Epithelial cell of proximal tubule (primary cell): ENCODE measurements around the gene NUP160. TPM values are rescaled to one million over a fixed set of nuclear protein-coding genes. Genes with fewer than 3 reads are reported as not detected.
"Not testable (repeated sequence)": the region's sequence is repeated elsewhere in the genome, so short reads cannot be mapped to it uniquely, and the experiment has no call there.

Source experiments
- DNase-seq: peaks from one replicate; pipeline ENCODE4 v3.0.0-alpha.2; 2011; ENCODE audit warnings: low read depth
- H3K4me3 ChIP-seq: 2 replicates; pipeline ENCODE4 v1.5.1; 2011; ENCODE audit warnings: low read depth, mild to moderate bottlenecking, low read length
- total RNA-seq: library from RNA; depleted of rRNA; stranded (reverse); fragments of >200 nt; gene quantifications from 2 replicates; pipeline ENCODE4 v1.2.3, GENCODE V29; 2015
- TF ChIP-seq, protein P1 (sequence below): conservative IDR thresholded peaks from 2 replicates; pipeline ENCODE4 v1.5.1; 2012; ENCODE audit warnings: low read depth, mild to moderate bottlenecking, low read length

The NUP160 gene
- total RNA-seq, 1 donor from 2014 or later, result 12.3 TPM

DNA sequence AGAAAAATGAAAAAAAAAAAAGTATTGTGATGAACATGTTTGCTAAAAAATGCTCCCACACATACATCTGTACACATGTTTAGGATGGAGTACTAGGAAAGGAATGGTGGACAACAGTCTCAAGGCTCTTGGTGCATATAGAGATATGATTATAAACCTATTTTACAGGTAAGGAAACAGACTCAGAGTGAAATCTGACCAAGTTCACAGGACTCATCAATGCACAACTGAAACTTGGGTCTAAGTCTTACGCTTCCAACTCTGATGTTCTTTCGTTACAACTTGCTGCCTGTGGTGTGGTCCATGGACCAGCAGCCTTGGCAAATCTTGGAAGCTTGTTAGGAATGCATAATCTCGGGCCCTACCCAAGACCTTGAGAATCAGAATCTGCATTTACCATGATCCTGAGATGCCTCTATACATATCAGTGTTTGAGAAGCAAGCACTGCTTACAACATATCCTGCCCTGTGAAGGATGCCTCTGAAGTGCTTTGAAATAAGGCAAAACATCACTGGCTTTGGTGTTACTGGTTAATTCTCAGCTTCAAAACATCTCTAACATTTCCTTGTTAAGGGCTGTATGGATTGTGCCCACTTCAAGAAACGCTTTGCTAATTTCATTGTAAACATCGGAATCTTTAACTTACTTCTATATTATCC lies 39.9 kb upstream of the NUP160 start:
- no peak for DNase-seq
- no peak overlapping the region for H3K4me3 ChIP-seq
- TF ChIP-seq, protein P1, sequence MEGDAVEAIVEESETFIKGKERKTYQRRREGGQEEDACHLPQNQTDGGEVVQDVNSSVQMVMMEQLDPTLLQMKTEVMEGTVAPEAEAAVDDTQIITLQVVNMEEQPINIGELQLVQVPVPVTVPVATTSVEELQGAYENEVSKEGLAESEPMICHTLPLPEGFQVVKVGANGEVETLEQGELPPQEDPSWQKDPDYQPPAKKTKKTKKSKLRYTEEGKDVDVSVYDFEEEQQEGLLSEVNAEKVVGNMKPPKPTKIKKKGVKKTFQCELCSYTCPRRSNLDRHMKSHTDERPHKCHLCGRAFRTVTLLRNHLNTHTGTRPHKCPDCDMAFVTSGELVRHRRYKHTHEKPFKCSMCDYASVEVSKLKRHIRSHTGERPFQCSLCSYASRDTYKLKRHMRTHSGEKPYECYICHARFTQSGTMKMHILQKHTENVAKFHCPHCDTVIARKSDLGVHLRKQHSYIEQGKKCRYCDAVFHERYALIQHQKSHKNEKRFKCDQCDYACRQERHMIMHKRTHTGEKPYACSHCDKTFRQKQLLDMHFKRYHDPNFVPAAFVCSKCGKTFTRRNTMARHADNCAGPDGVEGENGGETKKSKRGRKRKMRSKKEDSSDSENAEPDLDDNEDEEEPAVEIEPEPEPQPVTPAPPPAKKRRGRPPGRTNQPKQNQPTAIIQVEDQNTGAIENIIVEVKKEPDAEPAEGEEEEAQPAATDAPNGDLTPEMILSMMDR, result no peak

DNA sequence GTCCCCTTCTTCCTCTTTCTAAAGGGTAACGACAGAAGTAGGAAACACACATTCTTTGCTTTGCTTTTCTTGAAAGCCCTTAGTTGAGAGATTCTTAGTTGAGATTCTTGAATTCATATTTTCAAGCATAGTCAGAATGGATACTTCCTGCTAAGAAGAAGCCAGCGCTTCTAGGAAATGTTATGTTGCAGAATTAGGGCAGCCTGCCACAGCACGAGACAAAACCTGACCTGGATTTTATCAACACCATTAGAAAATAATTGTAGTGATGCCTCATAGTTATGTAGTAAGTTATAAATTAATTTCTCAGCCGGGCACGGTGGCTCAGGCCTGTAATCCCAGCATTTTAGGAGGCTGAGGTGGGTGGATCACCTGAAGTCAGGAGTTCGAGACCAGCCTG lies 37.9 kb upstream of the NUP160 start:
- no peak overlapping the region for H3K4me3 ChIP-seq
- TF ChIP-seq, protein P1, result no peak
- DNase-seq, result no peak

DNA sequence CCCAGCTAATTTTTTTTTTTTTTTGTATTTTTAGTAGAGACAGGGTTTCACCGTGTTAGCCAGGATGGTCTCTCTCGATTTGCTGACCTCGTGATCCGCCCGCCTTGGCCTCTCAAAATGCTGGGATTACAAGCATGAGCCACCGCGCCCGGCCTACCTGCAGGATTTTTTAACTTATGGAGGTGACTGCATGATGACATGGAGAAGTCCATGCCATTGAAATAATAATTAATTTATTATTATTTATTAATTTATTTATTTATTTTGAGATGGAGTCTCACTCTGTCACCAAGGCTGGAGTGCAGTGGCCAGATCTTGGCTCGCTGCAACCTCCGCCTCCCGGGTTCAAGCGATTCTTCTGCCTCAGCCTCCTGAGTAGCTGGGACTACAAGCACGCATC lies 34.3 kb upstream of the NUP160 start:
- not testable (repeated sequence) for DNase-seq

DNA sequence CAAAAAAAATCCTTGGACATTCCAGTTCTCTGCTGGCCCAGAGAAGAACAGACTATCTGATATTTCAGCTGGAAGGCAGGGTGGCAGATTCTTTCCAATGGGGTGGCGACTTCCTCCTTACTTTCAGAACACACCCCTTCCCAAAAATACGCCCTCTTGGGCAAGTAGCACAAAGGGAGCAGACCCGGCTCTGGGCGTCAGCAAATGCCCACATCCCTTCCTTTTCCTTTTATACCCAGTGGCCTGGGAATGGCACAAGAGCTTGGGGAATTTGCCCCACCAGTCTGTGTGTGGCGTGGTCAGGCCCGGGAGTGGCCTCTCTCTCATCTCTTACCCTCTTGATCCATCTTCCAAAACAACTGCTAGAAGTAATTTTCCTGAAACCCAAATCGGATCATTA lies 33.0 kb upstream of the NUP160 start:
- TF ChIP-seq, protein P1, result no peak
- no peak for DNase-seq
- H3K4me3 ChIP-seq, result no peak overlapping the region

More for the DNA sequence above, 34.3 kb upstream of the NUP160 start:
- not testable (repeated sequence) for H3K4me3 ChIP-seq

DNA sequence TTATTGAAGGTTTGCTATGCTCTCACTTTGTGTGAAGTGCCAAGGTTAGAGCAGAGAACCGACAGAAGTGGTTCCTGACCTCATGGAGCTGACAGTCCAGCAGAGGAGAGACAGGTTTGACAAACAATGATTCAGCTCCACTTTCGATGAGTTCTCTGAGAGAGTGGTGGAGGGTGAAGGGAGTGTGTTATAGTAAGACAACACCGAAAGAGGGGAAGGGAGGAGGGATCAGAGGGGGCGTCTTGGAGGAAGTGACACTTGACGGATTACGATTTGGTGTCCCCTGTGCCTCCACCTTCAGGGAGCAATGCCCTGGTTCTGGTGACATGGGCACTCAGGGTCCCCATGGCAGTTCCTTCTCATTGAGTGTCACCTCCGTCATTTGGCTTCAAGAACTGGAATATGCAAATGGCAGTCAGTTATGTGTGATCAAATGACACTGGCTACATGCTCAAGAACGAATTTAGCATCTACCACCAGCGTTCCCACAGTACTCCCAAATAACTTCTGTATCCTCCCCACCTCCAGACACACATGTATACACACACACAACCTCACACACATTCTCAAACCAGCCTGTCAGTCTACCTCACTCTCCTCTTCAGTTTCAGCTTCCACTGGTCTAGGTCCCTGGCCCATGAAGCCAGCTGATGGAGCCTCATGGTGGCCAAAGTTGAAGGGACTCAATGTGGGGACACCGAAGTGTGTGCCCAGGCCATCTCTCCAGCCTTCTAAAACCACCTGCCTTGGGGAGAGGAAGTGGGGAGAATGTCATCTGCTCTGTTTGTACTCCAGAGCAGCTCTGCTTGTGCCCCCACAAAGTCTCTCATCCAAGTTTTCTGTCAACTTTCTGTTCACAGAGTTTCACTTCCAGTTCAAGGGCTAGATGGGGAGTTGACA lies 31.4 kb upstream of the NUP160 start:
- no peak for DNase-seq
- TF ChIP-seq, protein P1, result no peak
- no peak overlapping the region for H3K4me3 ChIP-seq

DNA sequence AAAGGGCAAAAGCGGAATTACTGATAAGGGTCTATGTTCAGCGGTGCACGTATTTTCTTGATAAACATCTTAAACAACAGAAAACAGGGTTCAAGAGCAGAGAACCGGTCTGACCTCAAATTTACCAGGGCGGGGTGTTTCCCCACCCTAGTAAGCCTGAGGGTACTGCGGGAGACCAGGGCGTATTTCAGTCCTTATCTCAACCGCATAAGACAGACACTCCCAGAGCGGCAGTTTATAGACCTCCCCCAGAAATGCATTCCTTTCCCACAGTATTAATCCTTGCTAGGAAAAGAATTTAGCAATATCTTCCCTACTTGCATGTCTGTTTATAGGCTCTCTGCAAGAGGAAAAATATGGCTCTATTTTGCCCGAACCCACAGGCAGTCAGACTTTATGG lies 27.7 kb upstream of the NUP160 start:
- not testable (repeated sequence) for DNase-seq, H3K4me3 ChIP-seq

DNA sequence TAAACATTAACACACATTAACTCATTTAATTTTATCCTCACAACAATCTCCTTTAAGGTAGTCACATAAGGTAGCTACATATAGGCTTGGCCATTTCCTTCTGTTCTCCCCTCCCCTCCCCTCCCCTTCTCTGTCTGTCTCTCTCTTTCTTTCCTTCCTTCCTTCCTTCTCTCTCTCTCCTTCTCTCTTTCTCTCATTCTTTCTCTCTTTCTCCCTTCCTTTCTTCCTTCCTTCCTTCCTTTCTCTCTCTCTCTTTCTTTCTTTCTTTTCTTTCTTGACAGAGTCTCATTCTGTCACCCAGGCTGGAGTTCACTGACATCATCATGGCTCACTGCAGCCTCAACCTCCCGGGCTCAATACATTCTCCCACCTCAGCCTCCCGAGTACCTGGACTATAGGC lies 22.3 kb upstream of the NUP160 start:
- TF ChIP-seq, protein P1, result no peak
- H3K4me3 ChIP-seq, result no peak overlapping the region
- DNase-seq, result no peak
